C4-2B (cell line): Measurements from ENCODE around the gene KRT80.
A peak's percentile ranks its signal among the peaks of the same experiment; 100 is the strongest.

Experiments
- H3K27ac ChIP-seq: fragments of 450-650 bp; 2 replicates; pipeline ENCODE4 v1.5.1; 2017
- CTCF ChIP-seq: fragments of 450-650 bp; conservative IDR thresholded peaks from 2 replicates; pipeline ENCODE4 v1.5.1; 2017; ENCODE audit warnings: mild to moderate bottlenecking
- ZFX ChIP-seq: fragments of 450-650 bp; IDR thresholded peaks from 2 replicates; pipeline ENCODE4 v1.6.1; 2017

Gene KRT80

GRCh38 chr12:52218001-52218400, 26.2 kb upstream of the KRT80 start:
- H3K27ac ChIP-seq = peak overlapping the region; percentile 67; the same call in 1 of the 2 replicates
- no peak for TF ChIP-seq CTCF
- TF ChIP-seq ZFX = no peak

- TF ChIP-seq CTCF (no peak), ZFX (no peak)
These were observed 25.4 kb upstream of the KRT80 start for GRCh38 chr12:52217223-52217622.

GRCh38 chr12:52216807-52217206, 25.0 kb upstream of the KRT80 start:
- TF ChIP-seq CTCF (no peak; the same call in 1 of the 2 replicates), ZFX (no peak)
- peak overlapping the region; percentile 67 for H3K27ac ChIP-seq

More at GRCh38 chr12:52217223-52217622, 25.4 kb upstream of the KRT80 start:
- peak overlapping the region; percentile 67 for H3K27ac ChIP-seq

- TF ChIP-seq ZFX = no peak
- no peak for TF ChIP-seq CTCF
- H3K27ac ChIP-seq = peak overlapping the region; percentile 67
These were observed 24.3 kb upstream of the KRT80 start for GRCh38 chr12:52216100-52216499.

- H3K27ac ChIP-seq = peak overlapping the region; percentile 67
- no peak for TF ChIP-seq ZFX
- TF ChIP-seq CTCF = no peak
These were observed 23.8 kb upstream of the KRT80 start for GRCh38 chr12:52215587-52216031.

- TF ChIP-seq ZFX (no peak), CTCF (no peak)
- no peak overlapping the region for H3K27ac ChIP-seq
These were observed 22.6 kb upstream of the KRT80 start for GRCh38 chr12:52214421-52214802.

- TF ChIP-seq CTCF (peak; percentile 99), ZFX (no peak)
- no peak overlapping the region for H3K27ac ChIP-seq
These were observed 22.0 kb upstream of the KRT80 start for GRCh38 chr12:52213564-52214420.
